PFSK-1 (cell line): Measurements from ENCODE around the gene NFATC3.

ENCODE experiments used
- POLR2AphosphoS5 ChIP-seq: IDR thresholded peaks from 2 replicates; pipeline ENCODE4 v1.6.1; 2012; ENCODE audit warnings: low read depth, mild to moderate bottlenecking, control low read depth, low read length, moderate library complexity
- REST ChIP-seq, 2 experiments: IDR thresholded peaks; 2 replicates each; pipeline versions ENCODE4 v1.6.1 to v1.8.0; 2011 to 2012; ENCODE audit warnings: low read depth in 2 of 2, low read length in 2 of 2, control low read depth in 1 of 2, inconsistent platforms in 1 of 2, mild to moderate bottlenecking in 1 of 2, moderate library complexity in 1 of 2; ENCODE audit not compliant: insufficient read depth in 1 of 2
- SIN3A ChIP-seq: IDR thresholded peaks from 2 replicates; pipeline ENCODE4 v1.6.1; 2012; ENCODE audit warnings: mild to moderate bottlenecking, low read length, moderate library complexity, borderline replicate concordance; ENCODE audit not compliant: insufficient read depth
- TAF1 ChIP-seq: IDR thresholded peaks from 2 replicates; pipeline ENCODE4 v1.6.1; 2012; ENCODE audit warnings: low read length, control low read depth, borderline replicate concordance; ENCODE audit not compliant: insufficient read depth

GRCh38 chr16:68166264-68166663, 81.1 kb downstream of the NFATC3 start:
- no peak for TF ChIP-seq SIN3A
- no peak for TF ChIP-seq TAF1
- TF ChIP-seq REST (IDR thresholded peaks at IDR 0.05; ENCODE audit: insufficient read depth in 1 of 2, low read depth in 2 of 2, low read length in 2 of 2), result no peak
- TF ChIP-seq POLR2AphosphoS5, result no peak
